Activated T-cell treated with anti-CD3 and anti-CD28 coated beads for 48 hours (primary cell): ENCODE measurements around the gene DPAGT1.
A peak's percentile ranks its signal among the peaks of the same experiment; 100 is the strongest.

ENCODE experiments used
- DNase-seq: peaks from one replicate; pipeline ENCODE4 v3.0.0-alpha.2; 2020; ENCODE audit warnings: low read depth

Gene DPAGT1

GRCh38 chr11:119057000-119057769 lies 44.5 kb downstream of the DPAGT1 start, which contains the start of gene HYOU1:
HYOU1 (minus strand) TSS chr11:119057205; CDS start chr11:119056160, 1,045 bp downstream.
- peak; percentile 100 for DNase-seq

GRCh38 chr11:119056421-119056999 lies 45.1 kb downstream of the DPAGT1 start:
- peak; percentile 25 for DNase-seq

GRCh38 chr11:119055901-119056300 lies 45.8 kb downstream of the DPAGT1 start:
- DNase-seq = no peak

GRCh38 chr11:119054418-119054817 lies 47.2 kb downstream of the DPAGT1 start:
- no peak for DNase-seq

- no peak for DNase-seq
Observed at GRCh38 chr11:119052163-119052814, 49.4 kb downstream of the DPAGT1 start.

GRCh38 chr11:119051440-119052162 lies 50.1 kb downstream of the DPAGT1 start:
- no peak for DNase-seq

- DNase-seq = no peak
Observed at GRCh38 chr11:119049081-119049480, 52.6 kb downstream of the DPAGT1 start.

GRCh38 chr11:119048644-119049043 lies 53.0 kb downstream of the DPAGT1 start:
- no peak for DNase-seq

GRCh38 chr11:119047205-119047604 lies 54.4 kb downstream of the DPAGT1 start:
- DNase-seq = no peak
